Hematopoietic multipotent progenitor cell (in vitro differentiated cells): Measurements from ENCODE around the gene RBMS1. TPM values are rescaled to one million over a fixed set of nuclear protein-coding genes. Genes with fewer than 3 reads are reported as not detected.
"Not testable (repeated sequence)": the region's sequence is repeated elsewhere in the genome, so short reads cannot be mapped to it uniquely, and the experiment has no call there.

Source experiments
- DNase-seq, 3 donors: peaks; one replicate each; pipeline ENCODE4 v3.0.0-alpha.2; 2011 to 2015; ENCODE audit warnings: low read depth in 2 of 3, low spot score in 2 of 3
- total RNA-seq: library from RNA; depleted of rRNA; stranded (reverse); fragments of >200 nt; gene quantifications from one replicate; pipeline ENCODE4 v1.2.3, GENCODE V29; 2012

Gene RBMS1
- total RNA-seq, 1 donor: 29.6 TPM

DNA sequence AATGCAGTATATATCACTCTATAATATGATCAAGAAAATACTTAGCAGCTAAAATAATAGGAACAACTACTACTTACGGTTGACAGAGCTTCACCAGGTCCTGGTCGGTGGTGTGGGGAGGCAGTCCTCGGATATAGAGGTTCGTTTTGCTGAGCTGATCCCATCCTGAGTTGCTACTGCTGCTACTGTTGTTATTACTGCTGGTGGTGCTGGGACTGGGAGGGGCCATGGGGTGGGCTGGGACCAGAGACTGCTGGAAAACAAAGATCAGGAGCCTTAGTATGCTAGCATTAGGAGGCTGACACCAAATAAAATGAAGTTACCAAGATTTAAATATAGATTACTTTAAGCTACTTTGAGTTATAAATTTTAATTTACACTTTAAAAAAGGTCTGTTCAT is 126.5 kb downstream of the RBMS1 start:
- not testable (repeated sequence) for DNase-seq

- no peak for DNase-seq
Observed at GRCh38 chr2:160366474-160366873, 127.1 kb downstream of the RBMS1 start.

DNA sequence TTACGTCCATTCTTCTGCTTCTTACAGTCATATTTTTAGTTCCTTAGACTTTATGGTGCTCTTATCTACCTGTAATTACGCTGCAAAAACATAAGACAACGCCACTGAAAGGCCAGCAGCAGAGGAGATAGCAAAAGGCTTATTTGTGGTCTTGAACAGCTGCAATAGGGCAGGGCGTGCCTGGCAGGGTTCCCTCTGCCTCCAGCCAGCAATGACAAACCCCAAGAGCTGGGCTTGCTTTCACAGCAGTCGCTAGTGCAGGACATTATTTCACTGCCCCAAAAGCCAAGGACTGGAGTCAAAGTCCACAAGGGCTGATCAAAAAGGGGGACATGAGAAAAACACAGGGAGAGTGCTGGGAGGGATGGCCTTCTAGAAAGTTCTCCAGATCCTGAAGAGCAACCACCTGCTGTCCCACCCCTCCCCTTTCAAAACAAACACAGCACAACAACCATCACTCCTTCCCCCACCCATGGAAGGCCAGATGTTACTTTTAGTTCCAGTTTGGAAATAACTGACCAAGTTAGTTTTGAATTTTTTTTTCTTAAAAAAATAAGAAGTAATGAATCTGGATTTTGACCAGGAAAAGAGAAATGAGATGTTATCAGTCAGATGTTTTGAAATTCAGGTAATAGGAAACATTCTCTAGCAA is 127.8 kb downstream of the RBMS1 start:
- DNase-seq: no peak

DNA sequence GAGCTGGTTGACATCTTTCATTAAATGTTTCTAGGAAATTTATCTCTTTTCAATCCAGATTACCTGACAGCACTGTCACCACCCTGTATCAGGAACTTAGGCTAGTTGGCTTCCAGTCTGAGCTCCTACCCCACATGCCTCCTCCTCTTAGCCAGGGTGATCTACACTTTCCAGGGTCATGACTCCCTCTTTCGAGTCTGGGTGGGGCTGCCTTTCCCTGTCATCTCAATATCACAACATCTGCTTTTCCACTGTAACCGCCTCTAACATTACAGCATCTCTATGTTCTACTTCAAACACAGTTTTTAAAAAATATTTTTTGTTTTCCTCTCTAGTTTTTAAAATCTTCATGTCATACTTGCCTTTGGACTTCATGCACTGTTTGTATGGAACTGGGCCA is 129.2 kb downstream of the RBMS1 start:
- no peak for DNase-seq

- no peak for DNase-seq
Observed at GRCh38 chr2:160363961-160364360, 129.6 kb downstream of the RBMS1 start.

GRCh38 chr2:160363055-160363454 is 130.6 kb downstream of the RBMS1 start:
- DNase-seq: no peak

DNA sequence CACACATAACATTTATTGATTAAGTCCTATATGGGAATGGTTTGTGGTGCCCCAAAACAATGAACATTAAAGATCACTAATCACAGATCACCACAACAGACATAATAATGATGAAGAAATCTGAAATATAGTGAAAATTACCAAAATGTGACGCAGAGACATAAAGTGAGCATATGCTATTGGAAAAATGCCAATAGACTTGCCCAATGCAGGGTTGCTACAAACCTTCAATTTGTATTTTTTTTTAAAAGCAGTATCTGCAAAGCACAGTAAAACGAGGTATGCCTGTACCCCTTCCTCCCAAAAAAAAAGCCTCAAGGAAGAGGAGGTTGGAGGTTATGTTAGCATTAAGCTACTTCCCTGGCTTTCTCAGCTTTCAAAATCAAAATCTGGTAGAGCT is 131.1 kb downstream of the RBMS1 start:
- no peak for DNase-seq

DNA sequence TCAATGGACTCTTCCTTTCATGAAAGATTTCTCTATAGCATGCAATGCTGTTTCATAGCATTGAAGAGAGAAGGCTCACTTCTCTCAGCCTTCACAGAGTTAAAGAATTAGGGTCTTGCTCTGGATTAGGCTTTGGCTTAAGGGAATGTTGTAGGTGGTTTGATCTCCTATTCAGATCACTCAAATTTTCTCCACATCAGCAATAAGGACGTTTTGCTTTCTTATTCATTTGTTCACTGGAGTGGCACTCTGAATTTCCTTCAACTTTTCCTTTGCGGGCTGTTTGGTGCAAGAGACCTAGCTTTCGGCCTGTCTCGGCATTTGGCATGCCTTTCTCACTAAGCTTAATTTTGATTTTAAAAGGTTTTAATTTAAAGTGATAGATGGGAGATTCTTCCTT is 131.6 kb downstream of the RBMS1 start:
- no peak for DNase-seq

DNA sequence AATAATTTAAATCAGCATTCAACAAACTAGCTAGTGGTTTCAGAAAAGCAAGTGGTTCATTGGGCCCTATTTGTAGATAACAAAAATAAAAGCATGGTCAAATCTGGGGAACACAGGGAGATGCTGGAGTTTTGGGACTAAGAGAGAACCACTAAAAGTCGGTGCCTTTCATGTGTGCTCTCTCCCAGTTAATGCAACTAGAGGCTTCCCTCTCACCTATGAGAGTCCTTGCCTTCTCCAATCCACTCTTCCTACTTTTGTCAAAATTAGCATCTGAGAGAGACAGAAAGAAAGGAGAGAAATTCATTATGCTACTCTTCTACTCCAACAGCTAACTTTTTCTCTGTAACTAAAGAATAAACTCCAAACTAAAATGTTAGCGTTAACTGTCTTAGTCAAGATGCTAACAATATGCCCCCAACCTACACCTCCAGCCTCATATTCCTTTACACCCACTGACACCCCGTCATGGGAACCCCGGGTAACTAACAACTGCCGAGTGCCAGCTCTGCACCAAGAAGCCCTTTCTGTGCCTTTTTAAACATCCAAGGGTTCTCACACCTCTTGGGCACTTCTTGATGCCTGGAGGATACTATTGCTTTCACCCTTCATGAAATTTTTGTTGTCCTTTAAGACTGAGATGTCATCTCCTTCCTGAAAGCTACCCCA is 133.4 kb downstream of the RBMS1 start:
- no peak for DNase-seq

DNA sequence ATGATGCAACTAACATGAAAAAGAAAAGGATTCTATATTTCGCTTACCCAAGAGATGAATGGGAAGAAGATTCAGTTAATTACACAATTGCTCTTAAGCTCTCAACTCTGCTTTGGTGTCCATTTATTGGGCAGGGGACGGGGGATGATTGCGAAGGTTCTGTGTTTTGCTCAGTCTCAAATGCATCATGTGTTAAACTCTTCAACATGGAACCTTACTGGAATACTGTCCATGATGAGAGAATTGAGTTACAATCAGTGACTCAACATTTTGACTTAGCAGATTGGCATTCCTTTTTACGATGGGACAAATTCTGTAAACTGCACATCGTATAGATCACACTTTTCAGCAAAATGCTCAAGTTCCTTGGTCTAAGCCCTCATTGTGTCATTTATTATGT is 135.6 kb downstream of the RBMS1 start:
- no peak for DNase-seq

DNA sequence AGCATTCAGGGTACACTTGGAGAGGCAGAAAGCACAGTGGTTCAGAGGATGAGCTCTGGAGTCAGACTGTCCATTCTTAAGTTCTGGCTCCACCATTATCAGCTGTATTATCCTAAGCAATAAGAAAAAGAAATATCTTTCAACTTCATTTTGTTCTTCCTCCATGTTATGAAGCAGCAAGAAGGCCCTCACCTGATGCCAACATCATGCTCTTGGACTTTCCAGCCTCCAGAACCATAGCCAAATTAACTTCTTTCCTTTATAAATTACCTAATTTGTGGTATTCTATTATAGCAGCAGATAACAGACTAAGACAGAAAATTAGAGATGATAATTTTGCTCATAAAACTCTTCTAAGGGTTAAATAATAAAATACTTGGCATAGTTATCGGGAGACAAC is 137.1 kb downstream of the RBMS1 start:
- no peak for DNase-seq

GRCh38 chr2:160355080-160355479 is 138.5 kb downstream of the RBMS1 start:
- no peak for DNase-seq

DNA sequence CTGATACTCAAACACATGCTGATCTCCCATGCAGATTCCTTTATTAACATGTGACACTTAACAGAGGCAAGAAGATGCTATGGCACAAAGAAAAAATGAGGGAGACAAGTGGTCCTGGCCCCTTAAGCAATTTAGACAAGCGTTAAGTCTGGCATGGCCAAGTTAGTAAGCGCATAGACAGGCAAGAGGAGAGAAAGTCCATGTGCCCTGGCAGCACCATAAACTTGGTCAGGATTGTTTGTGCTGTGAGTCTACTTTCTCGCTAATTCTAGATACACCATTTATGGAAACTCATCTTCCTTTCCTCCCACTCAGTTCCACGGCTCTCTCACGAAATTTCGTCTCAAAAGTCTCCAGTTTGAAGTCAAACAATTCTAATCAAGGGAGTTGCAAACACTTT is 138.9 kb downstream of the RBMS1 start:
- no peak for DNase-seq

- no peak for DNase-seq
Observed at GRCh38 chr2:160353813-160354212, 139.8 kb downstream of the RBMS1 start.

DNA sequence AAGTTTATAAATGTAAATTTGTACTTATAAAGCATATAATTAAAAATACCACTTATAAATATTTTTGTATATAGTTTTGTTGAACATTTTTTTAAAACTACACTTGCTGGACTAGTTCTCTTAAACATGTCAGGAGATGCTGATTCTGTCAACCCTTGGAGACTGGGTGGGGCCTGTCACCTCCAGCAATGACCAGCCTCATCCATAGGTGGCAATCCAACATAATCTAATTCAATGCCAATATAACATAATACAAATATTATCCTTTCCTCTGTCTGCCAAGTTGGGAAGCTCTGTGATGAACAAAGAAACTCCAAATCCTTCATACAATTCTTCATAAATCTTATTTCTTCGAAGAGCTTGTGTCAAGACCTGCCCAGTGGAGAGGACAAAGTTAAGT is 140.4 kb downstream of the RBMS1 start:
- peak in 2 of 3 donors; percentile 25 to 56 for DNase-seq

DNA sequence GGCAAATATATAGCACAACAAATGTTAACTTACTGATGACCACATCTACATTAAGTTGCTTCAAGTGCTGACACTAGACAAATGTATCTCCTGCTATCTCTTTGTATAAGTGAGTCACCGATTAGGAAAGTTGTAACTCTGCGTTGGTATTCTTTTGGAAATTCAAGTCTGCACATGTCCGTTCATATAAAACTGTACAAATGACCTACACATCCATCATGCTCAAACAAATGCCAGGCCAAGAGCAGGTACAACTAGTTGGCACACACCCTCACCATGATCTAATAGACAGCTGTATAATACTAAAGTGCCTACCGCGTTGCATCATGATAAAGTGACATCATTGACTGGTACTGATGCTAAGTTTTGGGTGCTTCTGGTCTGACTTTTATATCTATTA is 141.1 kb downstream of the RBMS1 start:
- no peak for DNase-seq

- no peak for DNase-seq
Observed at GRCh38 chr2:160351956-160352355, 141.7 kb downstream of the RBMS1 start.

- no peak for DNase-seq
Observed at GRCh38 chr2:160349306-160349705, 144.3 kb downstream of the RBMS1 start.

GRCh38 chr2:160347269-160347863 is 146.2 kb downstream of the RBMS1 start:
- DNase-seq: no peak

- no peak for DNase-seq
Observed at GRCh38 chr2:160345071-160345764, 148.4 kb downstream of the RBMS1 start.

DNA sequence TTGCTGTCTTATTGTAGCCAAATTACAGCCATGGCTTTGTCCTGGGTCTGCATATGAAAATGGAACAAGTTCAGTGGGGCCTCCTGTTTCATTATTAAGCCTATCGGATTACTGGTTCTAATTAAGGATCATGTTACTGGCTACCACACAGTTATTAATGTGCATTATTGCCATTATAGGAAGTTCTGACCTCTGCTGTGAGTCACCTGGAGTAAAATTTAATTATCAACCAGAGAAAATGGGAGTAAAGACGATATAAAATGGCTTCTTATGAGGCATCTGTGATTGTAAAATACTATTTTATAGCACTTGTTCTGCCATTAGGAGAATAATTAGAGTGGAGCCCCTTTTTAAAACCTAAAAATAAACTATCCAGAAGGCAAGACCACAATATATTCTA is 150.2 kb downstream of the RBMS1 start:
- DNase-seq: no peak

- DNase-seq: no peak
Observed at GRCh38 chr2:160339726-160340125, 153.9 kb downstream of the RBMS1 start.
